OCI-LY7 (cell line): Measurements from ENCODE around the gene TFF2. TPM values are rescaled to one million over a fixed set of nuclear protein-coding genes. Genes with fewer than 3 reads are reported as not detected.

Source experiments
- BruUV-seq: library from RNA; stranded (reverse); fragments of 400-500 nt; replicated peaks from 2 replicates; lab custom pipeline; 2021; lab: Mats Ljungman, UMichigan
- CTCF ChIA-PET: fragments of 300-600 bp; sonication (Branson Sonifier 250); formaldehyde crosslinking; loops from one replicate; lab custom pipeline; 2022; ENCODE audit warnings: antibody characterized with exemption; ENCODE audit not compliant: unreplicated experiment; lab: Charles Lee
- POLR2A ChIA-PET: fragments of 300-600 bp; sonication (Branson Sonifier 250); formaldehyde crosslinking; loops from one replicate; lab custom pipeline; 2022; ENCODE audit warnings: antibody characterized with exemption; lab: Charles Lee
- DNase-seq: peaks from one replicate; pipeline ENCODE4 v3.0.0-alpha.2; 2015; ENCODE audit warnings: low spot score
- H2AFZ ChIP-seq: fragments of 200-600 bp; sonication (generic), shearing (Covaris generic); 2 replicates; pipeline ENCODE4 v1.6.1; 2014; ENCODE audit warnings: mild to moderate bottlenecking, antibody characterized with exemption, low read length, moderate library complexity
- H3K27ac ChIP-seq: fragments of 200-600 bp; sonication (generic); 2 replicates; pipeline ENCODE4 v1.5.1; 2014; ENCODE audit warnings: mixed run types, low read depth, mild to moderate bottlenecking, moderate library complexity, low read length, inconsistent platforms; ENCODE audit not compliant: poor library complexity, severe bottlenecking
- H3K36me3 ChIP-seq: fragments of 200-600 bp; sonication (generic); 2 replicates; pipeline ENCODE4 v1.6.1; 2014; ENCODE audit warnings: mild to moderate bottlenecking, antibody characterized with exemption, low read length, moderate library complexity, mixed read lengths; ENCODE audit not compliant: insufficient read depth
- H3K4me1 ChIP-seq: fragments of 200-600 bp; sonication (generic); 2 replicates; pipeline ENCODE4 v1.5.1; 2014; ENCODE audit warnings: mild to moderate bottlenecking, low read length; ENCODE audit not compliant: insufficient read depth, poor library complexity, severe bottlenecking
- H3K4me2 ChIP-seq: fragments of 200-600 bp; sonication (generic); 2 replicates; pipeline ENCODE4 v1.6.1; 2014; ENCODE audit warnings: mild to moderate bottlenecking, low read length
- H3K4me3 ChIP-seq: fragments of 200-600 bp; sonication (generic); 2 replicates; pipeline ENCODE4 v1.5.1; 2014; ENCODE audit warnings: mild to moderate bottlenecking, low read depth, low read length; ENCODE audit not compliant: poor library complexity, severe bottlenecking
- H3K79me2 ChIP-seq: fragments of 200-600 bp; sonication (generic); 2 replicates; pipeline ENCODE4 v1.6.1; 2016; ENCODE audit warnings: low read depth, mild to moderate bottlenecking, low read length, moderate library complexity, mixed read lengths; ENCODE audit not compliant: insufficient read depth
- H3K9me2 ChIP-seq: fragments of 200-600 bp; sonication (generic); 2 replicates; pipeline ENCODE4 v1.6.1; 2016; ENCODE audit warnings: mild to moderate bottlenecking, low read length, mixed read lengths; ENCODE audit not compliant: insufficient read depth
- H3K9me3 ChIP-seq: fragments of 200-600 bp; sonication (generic); 2 replicates; pipeline ENCODE4 v1.6.1; 2014; ENCODE audit warnings: mild to moderate bottlenecking, mixed run types, low read length, mixed read lengths
- H4K20me1 ChIP-seq: fragments of 200-600 bp; sonication (generic); 2 replicates; pipeline ENCODE4 v1.6.1; 2014; ENCODE audit warnings: mild to moderate bottlenecking, antibody characterized with exemption, low read length, moderate library complexity, mixed read lengths; ENCODE audit not compliant: insufficient read depth
- CTCF ChIP-seq: fragments of 200-600 bp; sonication (generic); conservative IDR thresholded peaks from 2 replicates; pipeline ENCODE4 v1.5.1; 2014; ENCODE audit warnings: mild to moderate bottlenecking, antibody characterized with exemption, low read length, moderate library complexity, mixed read lengths
- EZH2phosphoT487 ChIP-seq: fragments of 200-600 bp; sonication (generic); IDR thresholded peaks from 2 replicates; pipeline ENCODE4 v1.6.1; 2018; ENCODE audit warnings: low read depth, borderline replicate concordance, mild to moderate bottlenecking, mixed run types, antibody characterized with exemption, low read length, moderate library complexity, mixed read lengths
- intact Hi-C: fragments of 100-400 bp; cut with micrococcal nuclease; formaldehyde crosslinking; loops from one replicate; pipeline ENCODE4 v1.10.0; 2022; ENCODE audit not compliant: unreplicated experiment
- total RNA-seq, 2 experiments: library from RNA; depleted of rRNA in 1 of 2; stranded (reverse); fragments of >200 nt in 1 of 2; shearing (Covaris generic) in 1 of 2; gene quantifications; 2 replicates each; pipeline ENCODE4 v1.2.3, GENCODE V29; 2014 to 2022

TFF2 gene
- total RNA-seq, 2 experiments from 2014 or later: not detected

GRCh38 chr21:42375506-42375905, 24.7 kb upstream of the TFF2 start:
- H3K9me3 ChIP-seq: no peaks in the 10 kb centered on the region
- H3K4me3 ChIP-seq: no peak overlapping the region
- no peaks in the 10 kb centered on the region for H4K20me1 ChIP-seq
- no TSS peak for BruUV-seq
- no peaks in the 10 kb centered on the region for H3K36me3 ChIP-seq
- H3K27ac ChIP-seq: no peak overlapping the region
- peaks cover 6% of the 10 kb centered on the region for H3K4me1 ChIP-seq
- no peaks in the 10 kb centered on the region for H3K9me2 ChIP-seq
- intact Hi-C loops: no loop called here
- no peak for DNase-seq
- CTCF ChIA-PET: interaction anchor here (0.6 kb wide), 1 partner anchor 252 kb away, joined by 3 read pairs; no protein-coding TSS in a partner anchor
- POLR2A ChIA-PET: interaction anchor here (0.7 kb wide), 1 partner anchor 86 kb away, joined by 4 read pairs; no protein-coding TSS in a partner anchor
- H2AFZ ChIP-seq: no peak overlapping the region
- H3K4me2 ChIP-seq: no peak overlapping the region
- no peaks in the 10 kb centered on the region for H3K79me2 ChIP-seq
- TF ChIP-seq EZH2phosphoT487 (no peak), CTCF (no peak)

GRCh38 chr21:42374864-42375499, 24.2 kb upstream of the TFF2 start:
- no peak overlapping the region for H3K27ac ChIP-seq
- ChIA-PET POLR2A (interaction anchor here (0.7 kb wide), 1 partner anchor 87 kb away, joined by 4 read pairs; no protein-coding TSS in a partner anchor), CTCF (interaction anchor here (0.6 kb wide), 1 partner anchor 251 kb away, joined by 3 read pairs; no protein-coding TSS in a partner anchor)
- BruUV-seq: no TSS peak
- H3K4me1 ChIP-seq: peaks cover 6% of the 10 kb centered on the region
- no peaks in the 10 kb centered on the region for H4K20me1 ChIP-seq
- no peaks in the 10 kb centered on the region for H3K9me3 ChIP-seq
- no peaks in the 10 kb centered on the region for H3K9me2 ChIP-seq
- H3K36me3 ChIP-seq: no peaks in the 10 kb centered on the region
- TF ChIP-seq EZH2phosphoT487: no peak
- no peak for TF ChIP-seq CTCF
- no peak overlapping the region for H2AFZ ChIP-seq
- H3K79me2 ChIP-seq: no peaks in the 10 kb centered on the region
- no peak overlapping the region for H3K4me2 ChIP-seq
- intact Hi-C loops: no loop called here
- no peak overlapping the region for H3K4me3 ChIP-seq
- no peak for DNase-seq

GRCh38 chr21:42374457-42374856, 23.7 kb upstream of the TFF2 start:
- intact Hi-C loops: no loop called here
- POLR2A ChIA-PET: no interaction called here
- H3K4me3 ChIP-seq: no peak overlapping the region
- H3K9me3 ChIP-seq: no peaks in the 10 kb centered on the region
- no peak for DNase-seq
- no peaks in the 10 kb centered on the region for H4K20me1 ChIP-seq
- H3K36me3 ChIP-seq: no peaks in the 10 kb centered on the region
- CTCF ChIA-PET: no interaction called here
- no peak overlapping the region for H3K4me2 ChIP-seq
- H3K9me2 ChIP-seq: no peaks in the 10 kb centered on the region
- no TSS peak for BruUV-seq
- peaks cover 3% of the 10 kb centered on the region for H3K4me1 ChIP-seq
- no peak overlapping the region for H2AFZ ChIP-seq
- no peak overlapping the region for H3K27ac ChIP-seq
- TF ChIP-seq CTCF (no peak), EZH2phosphoT487 (no peak)
- no peaks in the 10 kb centered on the region for H3K79me2 ChIP-seq
